Neural cell (in vitro differentiated cells): ENCODE measurements around the gene RAC2. TPM values are rescaled to one million over a fixed set of nuclear protein-coding genes. Genes with fewer than 3 reads are reported as not detected.

Experiments
- H2AFZ ChIP-seq: fragments of 200-600, 300-800 bp; sonication (generic), shearing (Covaris generic); 2 replicates; pipeline ENCODE4 v1.6.0; 2014; ENCODE audit warnings: low read depth, mild to moderate bottlenecking, antibody characterized with exemption, low read length, moderate library complexity
- H3F3A ChIP-seq: fragments of 200-600 bp; shearing (Covaris generic); 2 replicates; pipeline ENCODE4 v1.6.1; 2016; ENCODE audit warnings: mild to moderate bottlenecking, moderate library complexity, mixed read lengths, antibody characterized with exemption, low read length; ENCODE audit not compliant: insufficient read depth, poor library complexity, severe bottlenecking
- H3K27ac ChIP-seq: fragments of 200-600, 300-800 bp; sonication (generic), shearing (Covaris generic); 2 replicates; pipeline ENCODE4 v1.5.1; 2014; ENCODE audit warnings: mild to moderate bottlenecking, low read length, moderate library complexity
- H3K27me3 ChIP-seq: fragments of 300-800, 200-600 bp; sonication (generic), shearing (Covaris generic); 2 replicates; pipeline ENCODE4 v1.6.0; 2014; ENCODE audit warnings: mild to moderate bottlenecking, low read depth, low read length, moderate library complexity; ENCODE audit not compliant: insufficient read depth
- H3K36me3 ChIP-seq: fragments of 300-800, 200-600 bp; sonication (generic), shearing (Covaris generic); 2 replicates; pipeline ENCODE4 v1.5.1; 2014; ENCODE audit warnings: mild to moderate bottlenecking, antibody characterized with exemption, low read length, moderate library complexity; ENCODE audit not compliant: insufficient read depth
- H3K4me2 ChIP-seq: fragments of 300-800, 200-600 bp; sonication (generic), shearing (Covaris generic); 2 replicates; pipeline ENCODE4 v1.6.0; 2014; ENCODE audit warnings: mild to moderate bottlenecking, low read length
- H3K4me3 ChIP-seq: fragments of 300-800, 200-600 bp; sonication (generic), shearing (Covaris generic); 2 replicates; pipeline ENCODE4 v1.5.1; 2014; ENCODE audit warnings: mild to moderate bottlenecking, low read length, moderate library complexity
- H3K79me2 ChIP-seq: fragments of 200-600 bp; shearing (Covaris generic); replicated peaks from 2 replicates; pipeline ENCODE4 v1.6.0; 2014; ENCODE audit warnings: mild to moderate bottlenecking, low read length, moderate library complexity; ENCODE audit not compliant: insufficient read depth
- H3K9ac ChIP-seq: fragments of 300-800, 200-600 bp; sonication (generic), shearing (Covaris generic); 2 replicates; pipeline ENCODE4 v1.6.1; 2016; ENCODE audit warnings: mild to moderate bottlenecking, low read length, mixed read lengths
- H3K9me2 ChIP-seq: fragments of 200-600 bp; shearing (Covaris generic); 2 replicates; pipeline ENCODE4 v1.6.1; 2016; ENCODE audit warnings: mild to moderate bottlenecking, low read length, mixed read lengths; ENCODE audit not compliant: insufficient read depth
- H3K9me3 ChIP-seq: fragments of 200-600, 300-800 bp; sonication (generic), shearing (Covaris generic); 2 replicates; pipeline ENCODE4 v1.6.1; 2016; ENCODE audit warnings: mild to moderate bottlenecking, mixed run types, low read length, moderate library complexity, mixed read lengths
- H4K20me1 ChIP-seq: fragments of 200-600 bp; shearing (Covaris generic); 2 replicates; pipeline ENCODE4 v1.6.1; 2016; ENCODE audit warnings: mild to moderate bottlenecking, mixed run types; ENCODE audit not compliant: insufficient read depth
- EP300 ChIP-seq: fragments of 450-650 bp; conservative IDR thresholded peaks from 2 replicates; pipeline ENCODE4 v1.6.1; 2014; ENCODE audit warnings: antibody characterized with exemption, mild to moderate bottlenecking, moderate library complexity; ENCODE audit not compliant: poor library complexity, severe bottlenecking
- EZH2 ChIP-seq: fragments of 200-600, 300-800 bp; shearing (Covaris generic), sonication (generic); IDR thresholded peaks from 2 replicates; pipeline ENCODE4 v1.6.1; 2014; ENCODE audit warnings: antibody characterized with exemption, low read length, borderline replicate concordance, mild to moderate bottlenecking; ENCODE audit not compliant: insufficient read depth, poor library complexity, severe bottlenecking
- MXI1 ChIP-seq: fragments of 450-650 bp; conservative IDR thresholded peaks from 2 replicates; pipeline ENCODE4 v1.6.1; 2014; ENCODE audit warnings: antibody characterized with exemption, mild to moderate bottlenecking; ENCODE audit not compliant: poor library complexity, severe bottlenecking
- POLR2AphosphoS5 ChIP-seq: IDR thresholded peaks from 2 replicates; pipeline ENCODE4 v1.6.1; 2012
- RAD21 ChIP-seq: fragments of 450-650 bp; conservative IDR thresholded peaks from 2 replicates; pipeline ENCODE4 v1.6.1; 2014; ENCODE audit warnings: antibody characterized with exemption, mild to moderate bottlenecking, moderate library complexity
- SMC3 ChIP-seq: fragments of 450-650 bp; conservative IDR thresholded peaks from 2 replicates; pipeline ENCODE4 v1.6.1; 2014; ENCODE audit warnings: antibody characterized with exemption, mild to moderate bottlenecking, moderate library complexity; ENCODE audit not compliant: poor library complexity
- TAF1 ChIP-seq: IDR thresholded peaks from 2 replicates; pipeline ENCODE4 v1.6.1; 2012; ENCODE audit warnings: low read depth
- polyA plus RNA-seq: library from polyadenylated mRNA; depleted of rRNA; stranded (reverse); fragments of >200 nt; gene quantifications from 2 replicates; pipeline ENCODE4 v1.2.3, GENCODE V29; 2014
- TF ChIP-seq, protein P1 (sequence below): IDR thresholded peaks from 2 replicates; pipeline ENCODE4 v1.6.1; 2012; ENCODE audit warnings: borderline replicate concordance
- TF ChIP-seq, protein P2 (sequence below): fragments of 450-650 bp; IDR thresholded peaks from 2 replicates; pipeline ENCODE4 v1.5.1; 2014; ENCODE audit warnings: antibody characterized with exemption, mild to moderate bottlenecking, moderate library complexity; ENCODE audit not compliant: poor library complexity, severe bottlenecking

The RAC2 gene
- polyA plus RNA-seq, 1 donor from 2014 or later: not detected

DNA sequence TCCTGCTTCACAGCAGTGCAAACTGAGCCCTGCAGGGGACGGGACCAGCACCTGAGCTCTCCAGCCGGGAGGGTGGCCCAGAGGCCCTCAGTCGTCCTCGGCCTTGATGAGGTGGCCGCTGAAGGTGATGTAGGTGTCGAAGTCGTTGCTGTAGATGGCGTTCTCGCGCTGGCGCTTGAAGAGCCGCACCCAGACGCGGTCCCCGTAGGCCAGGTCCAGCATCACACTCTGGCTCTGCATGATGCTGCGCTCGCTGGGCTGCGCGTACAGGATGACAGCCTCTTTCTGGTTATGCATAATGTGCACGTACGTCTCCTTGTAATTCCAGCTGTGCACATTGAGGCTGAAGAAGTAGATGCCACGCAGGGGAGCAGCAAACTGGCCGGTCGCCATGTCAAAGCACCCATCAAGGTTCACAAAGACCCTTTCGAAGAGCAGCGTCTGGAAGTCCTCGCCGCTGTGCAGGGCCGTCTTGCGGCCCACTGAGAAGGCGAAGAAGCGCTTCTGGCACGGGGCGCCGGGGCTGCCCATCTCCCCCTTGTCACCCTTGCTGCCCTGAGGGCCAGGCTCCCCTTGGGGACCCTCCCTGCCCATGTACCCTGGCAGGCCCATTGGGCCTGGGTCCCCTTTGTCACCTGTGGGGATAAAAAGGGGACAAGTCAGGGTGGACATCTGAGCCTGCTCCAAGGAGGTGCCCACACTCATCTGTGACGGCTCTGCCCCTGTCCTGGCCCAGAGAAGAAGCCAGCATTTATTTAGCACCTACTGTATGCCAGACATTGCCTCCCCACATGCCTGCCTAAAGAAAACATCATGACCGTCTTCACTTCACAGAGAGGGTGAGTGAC, 61.7 kb downstream of the RAC2 start:
- Histone ChIP-seq H4K20me1 (no peaks in the 10 kb centered on the region), H2AFZ (no peak overlapping the region), H3K4me2 (no peak overlapping the region), H3F3A (no peaks in the 10 kb centered on the region), H3K27me3 (no peaks in the 10 kb centered on the region), H3K79me2 (no peaks in the 10 kb centered on the region), H3K9me2 (no peaks in the 10 kb centered on the region), H3K27ac (no peak overlapping the region), H3K36me3 (no peaks in the 10 kb centered on the region), H3K9ac (no peak overlapping the region), H3K9me3 (no peaks in the 10 kb centered on the region), H3K4me3 (no peak overlapping the region)
- TF ChIP-seq, protein P1, sequence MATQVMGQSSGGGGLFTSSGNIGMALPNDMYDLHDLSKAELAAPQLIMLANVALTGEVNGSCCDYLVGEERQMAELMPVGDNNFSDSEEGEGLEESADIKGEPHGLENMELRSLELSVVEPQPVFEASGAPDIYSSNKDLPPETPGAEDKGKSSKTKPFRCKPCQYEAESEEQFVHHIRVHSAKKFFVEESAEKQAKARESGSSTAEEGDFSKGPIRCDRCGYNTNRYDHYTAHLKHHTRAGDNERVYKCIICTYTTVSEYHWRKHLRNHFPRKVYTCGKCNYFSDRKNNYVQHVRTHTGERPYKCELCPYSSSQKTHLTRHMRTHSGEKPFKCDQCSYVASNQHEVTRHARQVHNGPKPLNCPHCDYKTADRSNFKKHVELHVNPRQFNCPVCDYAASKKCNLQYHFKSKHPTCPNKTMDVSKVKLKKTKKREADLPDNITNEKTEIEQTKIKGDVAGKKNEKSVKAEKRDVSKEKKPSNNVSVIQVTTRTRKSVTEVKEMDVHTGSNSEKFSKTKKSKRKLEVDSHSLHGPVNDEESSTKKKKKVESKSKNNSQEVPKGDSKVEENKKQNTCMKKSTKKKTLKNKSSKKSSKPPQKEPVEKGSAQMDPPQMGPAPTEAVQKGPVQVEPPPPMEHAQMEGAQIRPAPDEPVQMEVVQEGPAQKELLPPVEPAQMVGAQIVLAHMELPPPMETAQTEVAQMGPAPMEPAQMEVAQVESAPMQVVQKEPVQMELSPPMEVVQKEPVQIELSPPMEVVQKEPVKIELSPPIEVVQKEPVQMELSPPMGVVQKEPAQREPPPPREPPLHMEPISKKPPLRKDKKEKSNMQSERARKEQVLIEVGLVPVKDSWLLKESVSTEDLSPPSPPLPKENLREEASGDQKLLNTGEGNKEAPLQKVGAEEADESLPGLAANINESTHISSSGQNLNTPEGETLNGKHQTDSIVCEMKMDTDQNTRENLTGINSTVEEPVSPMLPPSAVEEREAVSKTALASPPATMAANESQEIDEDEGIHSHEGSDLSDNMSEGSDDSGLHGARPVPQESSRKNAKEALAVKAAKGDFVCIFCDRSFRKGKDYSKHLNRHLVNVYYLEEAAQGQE: no peak
- TF ChIP-seq SMC3 (no peak), MXI1 (no peak), EZH2 (no peak), TAF1 (no peak), EP300 (no peak), RAD21 (no peak), POLR2AphosphoS5 (no peak)
- TF ChIP-seq, protein P2, sequence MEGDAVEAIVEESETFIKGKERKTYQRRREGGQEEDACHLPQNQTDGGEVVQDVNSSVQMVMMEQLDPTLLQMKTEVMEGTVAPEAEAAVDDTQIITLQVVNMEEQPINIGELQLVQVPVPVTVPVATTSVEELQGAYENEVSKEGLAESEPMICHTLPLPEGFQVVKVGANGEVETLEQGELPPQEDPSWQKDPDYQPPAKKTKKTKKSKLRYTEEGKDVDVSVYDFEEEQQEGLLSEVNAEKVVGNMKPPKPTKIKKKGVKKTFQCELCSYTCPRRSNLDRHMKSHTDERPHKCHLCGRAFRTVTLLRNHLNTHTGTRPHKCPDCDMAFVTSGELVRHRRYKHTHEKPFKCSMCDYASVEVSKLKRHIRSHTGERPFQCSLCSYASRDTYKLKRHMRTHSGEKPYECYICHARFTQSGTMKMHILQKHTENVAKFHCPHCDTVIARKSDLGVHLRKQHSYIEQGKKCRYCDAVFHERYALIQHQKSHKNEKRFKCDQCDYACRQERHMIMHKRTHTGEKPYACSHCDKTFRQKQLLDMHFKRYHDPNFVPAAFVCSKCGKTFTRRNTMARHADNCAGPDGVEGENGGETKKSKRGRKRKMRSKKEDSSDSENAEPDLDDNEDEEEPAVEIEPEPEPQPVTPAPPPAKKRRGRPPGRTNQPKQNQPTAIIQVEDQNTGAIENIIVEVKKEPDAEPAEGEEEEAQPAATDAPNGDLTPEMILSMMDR: no peak

DNA sequence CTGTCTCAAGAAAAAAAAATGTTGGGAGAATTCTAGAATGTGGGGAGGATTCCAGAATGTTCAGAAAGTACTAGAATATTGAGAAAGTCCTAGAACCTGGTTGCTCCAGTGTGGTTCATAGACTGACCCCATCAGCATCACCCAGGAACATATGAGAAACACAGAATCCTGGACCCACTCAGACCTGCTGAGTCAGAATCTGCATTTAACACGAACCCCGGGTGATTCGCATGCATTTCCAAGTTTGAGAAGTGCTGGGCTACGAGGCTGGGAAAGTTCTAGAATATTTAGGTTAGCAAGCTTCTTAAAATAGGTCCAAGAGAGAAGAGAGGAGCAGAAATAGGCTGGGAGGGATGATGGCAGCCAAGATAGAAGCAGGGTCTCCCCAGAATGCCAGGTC, 62.4 kb downstream of the RAC2 start:
- Histone ChIP-seq H3K27me3 (no peaks in the 10 kb centered on the region), H3K36me3 (no peaks in the 10 kb centered on the region), H3F3A (no peaks in the 10 kb centered on the region)

More for the DNA sequence above, 62.4 kb downstream of the RAC2 start:
- Histone ChIP-seq H3K27ac (no peak overlapping the region), H3K4me2 (no peak overlapping the region), H3K79me2 (no peaks in the 10 kb centered on the region), H3K9ac (no peak overlapping the region), H3K9me3 (no peaks in the 10 kb centered on the region), H3K9me2 (no peaks in the 10 kb centered on the region), H4K20me1 (no peaks in the 10 kb centered on the region), H3K4me3 (no peak overlapping the region), H2AFZ (no peak overlapping the region)
- TF ChIP-seq EP300: no peak
- TF ChIP-seq, protein P2: no peak
- no peak for TF ChIP-seq POLR2AphosphoS5
- TF ChIP-seq TAF1: no peak
- TF ChIP-seq SMC3: no peak
- no peak for TF ChIP-seq EZH2
- no peak for TF ChIP-seq RAD21
- TF ChIP-seq, protein P1: no peak
- TF ChIP-seq MXI1: no peak
